ENCODE measurements around the gene RRP12. TPM values are rescaled to one million over a fixed set of nuclear protein-coding genes. Genes with fewer than 3 reads are reported as not detected.

Gene RRP12
- total and polyA plus RNA-seq, 2 of the 4 experiments (the other 2 are of a cell fraction) = 21.5 to 23.3 TPM

- dilution Hi-C loops (cut with HindIII; ENCODE audit: low sequenced_read_pairs, unreplicated experiment) = no loop called here
- POLR2A ChIA-PET (ENCODE audit: unreplicated experiment) = no interaction called here
- no peak for TF ChIP-seq ELK1 (IDR thresholded peaks at IDR 0.05; ENCODE audit: borderline replicate concordance, low read depth, low read length)
- no peak for TF ChIP-seq NFE2L2 (IDR thresholded peaks at IDR 0.05; ENCODE audit: low read depth, low read length)
- TF ChIP-seq BHLHE40 (IDR thresholded peaks at IDR 0.05; ENCODE audit: low read depth, low read length) = no peak
- no peak for TF ChIP-seq CTCF (conservative IDR thresholded peaks at IDR 0.05; ENCODE audit: low read depth, low read length)
- no peak for TF ChIP-seq SMC3 (IDR thresholded peaks at IDR 0.05; ENCODE audit: low read depth, low read length)
- no peak for TF ChIP-seq MXI1 (IDR thresholded peaks at IDR 0.05; ENCODE audit: borderline replicate concordance, low read depth, low read length)
- TF ChIP-seq USF2 (IDR thresholded peaks at IDR 0.05; ENCODE audit: low read depth, low read length) = no peak
- no peak for TF ChIP-seq CEBPB (IDR thresholded peaks at IDR 0.05; ENCODE audit: low read depth, low read length)
- no peak for TF ChIP-seq RFX5 (IDR thresholded peaks at IDR 0.05; ENCODE audit: low read depth, low read length)
- no peak for TF ChIP-seq FOS (IDR thresholded peaks at IDR 0.05; ENCODE audit: low read depth, low read length)
- TF ChIP-seq MAFK (IDR thresholded peaks at IDR 0.05; ENCODE audit: low read depth, low read length) = no peak
- TF ChIP-seq POLR2A (IDR thresholded peaks at IDR 0.05; ENCODE audit: low read depth, low read length) = no peak
- no peak for TF ChIP-seq RCOR1 (IDR thresholded peaks at IDR 0.05; ENCODE audit: insufficient replicate concordance, low read length)
- TF ChIP-seq RAD21 (IDR thresholded peaks at IDR 0.05; ENCODE audit: low read length) = no peak
- TF ChIP-seq CHD1 (IDR thresholded peaks at IDR 0.05; ENCODE audit: low read depth, low read length) = no peak
- no peak for TF ChIP-seq MAZ (IDR thresholded peaks at IDR 0.05; ENCODE audit: borderline replicate concordance, low read depth, low read length)
- Histone ChIP-seq H3K79me1 (ENCODE audit: low read depth in 1 of 2, low read length in 2 of 2) (no peaks in the 10 kb centered on the region), H4K20me1 (ENCODE audit: insufficient read depth, low read length) (no peaks in the 10 kb centered on the region), H3K4me2 (ENCODE audit: low read depth, low read length) (no peak overlapping the region), H3K56ac (ENCODE audit: extremely low read depth, insufficient read depth, low read length) (no peak overlapping the region), H3K4ac (ENCODE audit: low read depth, low read length) (no peak overlapping the region), H4K8ac (ENCODE audit: low read depth in 2 of 2, low read length in 2 of 2) (no peak overlapping the region), H3K4me3 (ENCODE audit: insufficient read depth, low read depth, low read length) (no peak overlapping the region), H2BK15ac (ENCODE audit: low read depth, low read length) (no peak overlapping the region), H4K91ac (ENCODE audit: insufficient read depth, low read depth, low read length) (no peak overlapping the region), H4K5ac (ENCODE audit: low read depth, low read length) (no peak overlapping the region), H3K36me3 (ENCODE audit: control insufficient read depth, insufficient read depth, low read length) (no peaks in the 10 kb centered on the region), H2AK5ac (ENCODE audit: low read depth, low read length) (no peak overlapping the region), H2BK20ac (ENCODE audit: low read depth, low read length) (no peak overlapping the region), H2AK9ac (replicated peaks; ENCODE audit: low read depth, low read length, poor library complexity) (no peak overlapping the region), H3K23ac (ENCODE audit: low read depth, low read length) (no peak overlapping the region), H2BK120ac (ENCODE audit: low read depth, low read length) (no peak overlapping the region), H3K9ac (ENCODE audit: low read depth, low read length) (no peak overlapping the region), H3K14ac (replicated peaks; ENCODE audit: low read depth, low read length) (no peak overlapping the region), H2AFZ (replicated peaks; ENCODE audit: low read length, poor library complexity) (no peak overlapping the region), H3K9me3 (ENCODE audit: control insufficient read depth, insufficient read depth, low read length) (no peaks in the 10 kb centered on the region), H3K4me1 (ENCODE audit: control insufficient read depth, insufficient read depth, low read length) (no peaks in the 10 kb centered on the region), H3K9me1 (ENCODE audit: insufficient read depth, low read length) (no peaks in the 10 kb centered on the region), H3K18ac (ENCODE audit: low read depth, low read length) (no peak overlapping the region), H2BK5ac (ENCODE audit: low read depth, low read length, poor library complexity, severe bottlenecking) (no peak overlapping the region), H3K27me3 (ENCODE audit: control insufficient read depth, insufficient read depth, low read length) (peaks cover 3% of the 10 kb centered on the region; the same call in 1 of the 2 replicates), H3K27ac (ENCODE audit: insufficient read depth, low read length) (no peak overlapping the region)
- no CpG with 5 or more reads among the region's 1 CpG for WGBS, 2 experiments (ENCODE audit: extremely low coverage in 2 of 2, insufficient read length in 1 of 2)
- ATAC-seq (ENCODE audit: low read depth) (no peak), DNase-seq (no peak)
- intact Hi-C loops (cut with micrococcal nuclease) = no loop called here
- BruUV-seq (replicated peaks) = no TSS peak
- CTCF ChIA-PET = interaction anchor here (0.6 kb wide), 1 partner anchor 29 kb away, joined by 4 read pairs; no protein-coding TSS in a partner anchor
- in situ Hi-C loops (cut with MboI; ENCODE audit: low sequenced_read_pairs) = no loop called here
Observed at GRCh38 chr10:97307441-97307840, 93.7 kb downstream of the RRP12 start.

All from IMR-90 (cell line).